ENCODE data around the gene PPP1CB.
"Not testable (repeated sequence)": the region's sequence is repeated elsewhere in the genome, so short reads cannot be mapped to it uniquely, and the experiment has no call there.

Gene PPP1CB

GRCh38 chr2:28780496-28780895 lies 28.9 kb downstream of the PPP1CB start:
- Mint-ChIP-seq H3K27ac (peak overlapping the region; percentile 59), H3K36me3 (peaks cover 100% of the 10 kb centered on the region), H3K4me3 (no peak overlapping the region), H3K4me1 (peaks cover 13% of the 10 kb centered on the region), H3K9me3 (no peaks in the 10 kb centered on the region)
- ATAC-seq (no peak), DNase-seq (ENCODE audit: low spot score in 2 of 2) (no peak)

- Mint-ChIP-seq H3K27ac (no peak overlapping the region), H3K4me3 (no peak overlapping the region), H3K4me1 (no peaks in the 10 kb centered on the region), H3K9me3 (no peaks in the 10 kb centered on the region), H3K36me3 (peaks cover 100% of the 10 kb centered on the region)
- ATAC-seq (no peak), DNase-seq (ENCODE audit: low spot score in 2 of 2) (no peak)
These were observed 30.8 kb downstream of the PPP1CB start for GRCh38 chr2:28782423-28782822.

GRCh38 chr2:28784570-28784969 lies 32.9 kb downstream of the PPP1CB start:
- H3K9me3 Mint-ChIP-seq, H3K4me1 Mint-ChIP-seq, ATAC-seq: not testable (repeated sequence)

GRCh38 chr2:28796620-28797019 lies 45.0 kb downstream of the PPP1CB start:
- DNase-seq (ENCODE audit: low spot score in 2 of 2) (no peak), ATAC-seq (no peak)
- peaks cover 33% of the 10 kb centered on the region for H3K4me1 Mint-ChIP-seq
- H3K4me3 Mint-ChIP-seq, result no peak overlapping the region
- H3K36me3 Mint-ChIP-seq, result peaks cover 100% of the 10 kb centered on the region
- H3K9me3 Mint-ChIP-seq, result no peaks in the 10 kb centered on the region
- H3K27ac Mint-ChIP-seq, result no peak overlapping the region

More at GRCh38 chr2:28784570-28784969, 32.9 kb downstream of the PPP1CB start:
- not testable (repeated sequence) for H3K4me3 Mint-ChIP-seq; H3K27ac Mint-ChIP-seq; DNase-seq (ENCODE audit: low spot score in 2 of 2)
- H3K36me3 Mint-ChIP-seq, result peaks cover 100% of the 10 kb centered on the region

GRCh38 chr2:28801726-28802125 lies 50.1 kb downstream of the PPP1CB start:
- DNase-seq (ENCODE audit: low spot score in 2 of 2), result no peak
- Mint-ChIP-seq H3K4me3 (no peak overlapping the region), H3K9me3 (no peaks in the 10 kb centered on the region), H3K36me3 (peaks cover 94% of the 10 kb centered on the region), H3K4me1 (peaks cover 11% of the 10 kb centered on the region), H3K27ac (no peak overlapping the region)
- no peak for ATAC-seq

GRCh38 chr2:28802975-28803429 lies 51.4 kb downstream of the PPP1CB start:
- Mint-ChIP-seq H3K4me1 (no peaks in the 10 kb centered on the region), H3K36me3 (peaks cover 82% of the 10 kb centered on the region), H3K9me3 (no peaks in the 10 kb centered on the region), H3K27ac (no peak overlapping the region), H3K4me3 (no peak overlapping the region)
- DNase-seq (ENCODE audit: low spot score in 2 of 2) (no peak), ATAC-seq (no peak)

- DNase-seq (ENCODE audit: low spot score in 2 of 2), result no peak
- Mint-ChIP-seq H3K36me3 (peaks cover 12% of the 10 kb centered on the region), H3K27ac (peak overlapping the region; percentile 83), H3K9me3 (no peaks in the 10 kb centered on the region), H3K4me1 (peaks cover 12% of the 10 kb centered on the region), H3K4me3 (peak overlapping the region; percentile 69)
- no peak for ATAC-seq
These were observed 58.3 kb downstream of the PPP1CB start for GRCh38 chr2:28809927-28810326.

- Mint-ChIP-seq H3K9me3 (no peaks in the 10 kb centered on the region), H3K36me3 (peaks cover 5% of the 10 kb centered on the region), H3K4me3 (peak within 1 kb of the TSS; percentile 69), H3K4me1 (peaks cover 12% of the 10 kb centered on the region), H3K27ac (peak within 1 kb of the TSS; percentile 83)
- ATAC-seq (peak; percentile 95), DNase-seq (ENCODE audit: low spot score in 2 of 2) (peak; percentile 73 to 87)
These were observed 59.0 kb downstream of the PPP1CB start, which contains the start of gene SPDYA for GRCh38 chr2:28810384-28811285. Gene SPDYA, plus strand, starts transcription at chr2:28810834. Its CDS starts 5,181 bp downstream, at chr2:28816015.

- ATAC-seq, result peak; percentile 46
- no peaks in the 10 kb centered on the region for H3K9me3 Mint-ChIP-seq
These were observed 66.4 kb downstream of the PPP1CB start for GRCh38 chr2:28818053-28818452.

GRCh38 chr2:28821295-28821958 lies 69.8 kb downstream of the PPP1CB start:
- Mint-ChIP-seq H3K36me3 (no peaks in the 10 kb centered on the region), H3K4me3 (no peak overlapping the region), H3K27ac (no peak overlapping the region), H3K4me1 (no peaks in the 10 kb centered on the region), H3K9me3 (no peaks in the 10 kb centered on the region)
- DNase-seq (ENCODE audit: low spot score in 2 of 2) (peak; percentile 60 to 84), ATAC-seq (peak; percentile 62)

More at GRCh38 chr2:28818053-28818452, 66.4 kb downstream of the PPP1CB start:
- Mint-ChIP-seq H3K4me1 (no peaks in the 10 kb centered on the region), H3K4me3 (no peak overlapping the region), H3K36me3 (no peaks in the 10 kb centered on the region), H3K27ac (no peak overlapping the region)
- DNase-seq (ENCODE audit: low spot score in 2 of 2), result no peak

- ATAC-seq, result no peak
- H3K4me3 Mint-ChIP-seq, result no peak overlapping the region
- H3K36me3 Mint-ChIP-seq, result no peaks in the 10 kb centered on the region
- DNase-seq (ENCODE audit: low spot score in 2 of 2), result no peak
- H3K27ac Mint-ChIP-seq, result no peak overlapping the region
- H3K4me1 Mint-ChIP-seq, result no peaks in the 10 kb centered on the region
- no peaks in the 10 kb centered on the region for H3K9me3 Mint-ChIP-seq
These were observed 70.4 kb downstream of the PPP1CB start for GRCh38 chr2:28822036-28822435.

- Mint-ChIP-seq H3K4me3 (no peak overlapping the region), H3K9me3 (no peaks in the 10 kb centered on the region), H3K36me3 (no peaks in the 10 kb centered on the region), H3K27ac (no peak overlapping the region), H3K4me1 (no peaks in the 10 kb centered on the region)
- DNase-seq (ENCODE audit: low spot score in 2 of 2) (no peak), ATAC-seq (no peak)
These were observed 72.6 kb downstream of the PPP1CB start for GRCh38 chr2:28824207-28824606.

- no peaks in the 10 kb centered on the region for H3K36me3 Mint-ChIP-seq
- ATAC-seq (no peak), DNase-seq (ENCODE audit: low spot score in 2 of 2) (no peak)
- H3K4me3 Mint-ChIP-seq, result no peak overlapping the region
- no peaks in the 10 kb centered on the region for H3K9me3 Mint-ChIP-seq
- no peaks in the 10 kb centered on the region for H3K4me1 Mint-ChIP-seq
- no peak overlapping the region for H3K27ac Mint-ChIP-seq
These were observed 73.2 kb downstream of the PPP1CB start for GRCh38 chr2:28824870-28825269.

- H3K27ac Mint-ChIP-seq, result peak overlapping the region; percentile 41
- H3K4me1 Mint-ChIP-seq, result no peaks in the 10 kb centered on the region
- H3K4me3 Mint-ChIP-seq, result no peak overlapping the region
- no peaks in the 10 kb centered on the region for H3K36me3 Mint-ChIP-seq
- H3K9me3 Mint-ChIP-seq, result no peaks in the 10 kb centered on the region
- ATAC-seq (no peak), DNase-seq (ENCODE audit: low spot score in 2 of 2) (no peak)
These were observed 76.8 kb downstream of the PPP1CB start for GRCh38 chr2:28828382-28828781.

- Mint-ChIP-seq H3K27ac (no peak overlapping the region), H3K9me3 (no peaks in the 10 kb centered on the region), H3K36me3 (no peaks in the 10 kb centered on the region), H3K4me1 (no peaks in the 10 kb centered on the region), H3K4me3 (no peak overlapping the region)
- ATAC-seq (no peak), DNase-seq (ENCODE audit: low spot score in 2 of 2) (no peak)
These were observed 82.3 kb downstream of the PPP1CB start for GRCh38 chr2:28833740-28834470.

Data from stimulated activated effector memory CD8-positive, alpha-beta T cell treated with anti-CD3 and anti-CD28 coated beads, Interleukin-12 subunit alpha, Interleukin-12 subunit beta, amount 100 ng/mL, for 72 hours (primary cell).